ENCODE results near the gene SOX4. TPM values are rescaled to one million over a fixed set of nuclear protein-coding genes. Genes with fewer than 3 reads are reported as not detected.

The SOX4 gene
- total and polyA plus RNA-seq, 2 experiments from 2014 or later = 164 to 235 TPM

DNA sequence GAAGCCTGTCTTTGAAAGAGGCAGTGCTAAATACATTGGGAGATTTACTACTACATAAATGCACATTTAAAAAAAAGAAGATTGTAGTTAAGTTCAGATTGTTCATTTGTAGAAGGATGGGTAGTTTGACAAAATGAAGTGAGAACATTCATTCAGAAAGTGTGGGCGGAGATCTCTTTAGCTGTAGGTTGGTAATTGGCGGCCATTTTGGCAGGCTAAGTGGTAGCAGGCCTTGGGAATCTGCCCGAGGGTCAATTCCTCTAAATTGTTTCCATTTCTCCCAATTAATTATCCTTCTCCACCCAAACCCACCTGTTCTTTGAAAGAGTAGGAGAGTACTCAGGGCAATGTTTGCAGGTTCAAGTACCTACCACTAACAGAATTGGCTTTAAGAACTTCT, 17.9 kb downstream of the SOX4 start:
- H3K27me3 ChIP-seq (ENCODE audit: insufficient read depth) = no peaks in the 10 kb centered on the region
- no peak overlapping the region for H3K4me2 ChIP-seq
- no peaks in the 10 kb centered on the region for H4K20me1 ChIP-seq (replicated peaks; ENCODE audit: insufficient read depth)
- TF ChIP-seq, protein P1, sequence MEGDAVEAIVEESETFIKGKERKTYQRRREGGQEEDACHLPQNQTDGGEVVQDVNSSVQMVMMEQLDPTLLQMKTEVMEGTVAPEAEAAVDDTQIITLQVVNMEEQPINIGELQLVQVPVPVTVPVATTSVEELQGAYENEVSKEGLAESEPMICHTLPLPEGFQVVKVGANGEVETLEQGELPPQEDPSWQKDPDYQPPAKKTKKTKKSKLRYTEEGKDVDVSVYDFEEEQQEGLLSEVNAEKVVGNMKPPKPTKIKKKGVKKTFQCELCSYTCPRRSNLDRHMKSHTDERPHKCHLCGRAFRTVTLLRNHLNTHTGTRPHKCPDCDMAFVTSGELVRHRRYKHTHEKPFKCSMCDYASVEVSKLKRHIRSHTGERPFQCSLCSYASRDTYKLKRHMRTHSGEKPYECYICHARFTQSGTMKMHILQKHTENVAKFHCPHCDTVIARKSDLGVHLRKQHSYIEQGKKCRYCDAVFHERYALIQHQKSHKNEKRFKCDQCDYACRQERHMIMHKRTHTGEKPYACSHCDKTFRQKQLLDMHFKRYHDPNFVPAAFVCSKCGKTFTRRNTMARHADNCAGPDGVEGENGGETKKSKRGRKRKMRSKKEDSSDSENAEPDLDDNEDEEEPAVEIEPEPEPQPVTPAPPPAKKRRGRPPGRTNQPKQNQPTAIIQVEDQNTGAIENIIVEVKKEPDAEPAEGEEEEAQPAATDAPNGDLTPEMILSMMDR (conservative IDR thresholded peaks at IDR 0.05; ENCODE audit: low read depth in 2 of 2) = no peak
- no peak for TF ChIP-seq POLR2AphosphoS5 (IDR thresholded peaks at IDR 0.05; ENCODE audit: low read depth)
- no peak for TF ChIP-seq REST (IDR thresholded peaks at IDR 0.05; ENCODE audit: unreplicated experiment)
- no peak for TF ChIP-seq ZNF331 (CRISPR knock-in tag; IDR thresholded peaks at IDR 0.05; ENCODE audit: low read depth)
- TF ChIP-seq, protein P2, sequence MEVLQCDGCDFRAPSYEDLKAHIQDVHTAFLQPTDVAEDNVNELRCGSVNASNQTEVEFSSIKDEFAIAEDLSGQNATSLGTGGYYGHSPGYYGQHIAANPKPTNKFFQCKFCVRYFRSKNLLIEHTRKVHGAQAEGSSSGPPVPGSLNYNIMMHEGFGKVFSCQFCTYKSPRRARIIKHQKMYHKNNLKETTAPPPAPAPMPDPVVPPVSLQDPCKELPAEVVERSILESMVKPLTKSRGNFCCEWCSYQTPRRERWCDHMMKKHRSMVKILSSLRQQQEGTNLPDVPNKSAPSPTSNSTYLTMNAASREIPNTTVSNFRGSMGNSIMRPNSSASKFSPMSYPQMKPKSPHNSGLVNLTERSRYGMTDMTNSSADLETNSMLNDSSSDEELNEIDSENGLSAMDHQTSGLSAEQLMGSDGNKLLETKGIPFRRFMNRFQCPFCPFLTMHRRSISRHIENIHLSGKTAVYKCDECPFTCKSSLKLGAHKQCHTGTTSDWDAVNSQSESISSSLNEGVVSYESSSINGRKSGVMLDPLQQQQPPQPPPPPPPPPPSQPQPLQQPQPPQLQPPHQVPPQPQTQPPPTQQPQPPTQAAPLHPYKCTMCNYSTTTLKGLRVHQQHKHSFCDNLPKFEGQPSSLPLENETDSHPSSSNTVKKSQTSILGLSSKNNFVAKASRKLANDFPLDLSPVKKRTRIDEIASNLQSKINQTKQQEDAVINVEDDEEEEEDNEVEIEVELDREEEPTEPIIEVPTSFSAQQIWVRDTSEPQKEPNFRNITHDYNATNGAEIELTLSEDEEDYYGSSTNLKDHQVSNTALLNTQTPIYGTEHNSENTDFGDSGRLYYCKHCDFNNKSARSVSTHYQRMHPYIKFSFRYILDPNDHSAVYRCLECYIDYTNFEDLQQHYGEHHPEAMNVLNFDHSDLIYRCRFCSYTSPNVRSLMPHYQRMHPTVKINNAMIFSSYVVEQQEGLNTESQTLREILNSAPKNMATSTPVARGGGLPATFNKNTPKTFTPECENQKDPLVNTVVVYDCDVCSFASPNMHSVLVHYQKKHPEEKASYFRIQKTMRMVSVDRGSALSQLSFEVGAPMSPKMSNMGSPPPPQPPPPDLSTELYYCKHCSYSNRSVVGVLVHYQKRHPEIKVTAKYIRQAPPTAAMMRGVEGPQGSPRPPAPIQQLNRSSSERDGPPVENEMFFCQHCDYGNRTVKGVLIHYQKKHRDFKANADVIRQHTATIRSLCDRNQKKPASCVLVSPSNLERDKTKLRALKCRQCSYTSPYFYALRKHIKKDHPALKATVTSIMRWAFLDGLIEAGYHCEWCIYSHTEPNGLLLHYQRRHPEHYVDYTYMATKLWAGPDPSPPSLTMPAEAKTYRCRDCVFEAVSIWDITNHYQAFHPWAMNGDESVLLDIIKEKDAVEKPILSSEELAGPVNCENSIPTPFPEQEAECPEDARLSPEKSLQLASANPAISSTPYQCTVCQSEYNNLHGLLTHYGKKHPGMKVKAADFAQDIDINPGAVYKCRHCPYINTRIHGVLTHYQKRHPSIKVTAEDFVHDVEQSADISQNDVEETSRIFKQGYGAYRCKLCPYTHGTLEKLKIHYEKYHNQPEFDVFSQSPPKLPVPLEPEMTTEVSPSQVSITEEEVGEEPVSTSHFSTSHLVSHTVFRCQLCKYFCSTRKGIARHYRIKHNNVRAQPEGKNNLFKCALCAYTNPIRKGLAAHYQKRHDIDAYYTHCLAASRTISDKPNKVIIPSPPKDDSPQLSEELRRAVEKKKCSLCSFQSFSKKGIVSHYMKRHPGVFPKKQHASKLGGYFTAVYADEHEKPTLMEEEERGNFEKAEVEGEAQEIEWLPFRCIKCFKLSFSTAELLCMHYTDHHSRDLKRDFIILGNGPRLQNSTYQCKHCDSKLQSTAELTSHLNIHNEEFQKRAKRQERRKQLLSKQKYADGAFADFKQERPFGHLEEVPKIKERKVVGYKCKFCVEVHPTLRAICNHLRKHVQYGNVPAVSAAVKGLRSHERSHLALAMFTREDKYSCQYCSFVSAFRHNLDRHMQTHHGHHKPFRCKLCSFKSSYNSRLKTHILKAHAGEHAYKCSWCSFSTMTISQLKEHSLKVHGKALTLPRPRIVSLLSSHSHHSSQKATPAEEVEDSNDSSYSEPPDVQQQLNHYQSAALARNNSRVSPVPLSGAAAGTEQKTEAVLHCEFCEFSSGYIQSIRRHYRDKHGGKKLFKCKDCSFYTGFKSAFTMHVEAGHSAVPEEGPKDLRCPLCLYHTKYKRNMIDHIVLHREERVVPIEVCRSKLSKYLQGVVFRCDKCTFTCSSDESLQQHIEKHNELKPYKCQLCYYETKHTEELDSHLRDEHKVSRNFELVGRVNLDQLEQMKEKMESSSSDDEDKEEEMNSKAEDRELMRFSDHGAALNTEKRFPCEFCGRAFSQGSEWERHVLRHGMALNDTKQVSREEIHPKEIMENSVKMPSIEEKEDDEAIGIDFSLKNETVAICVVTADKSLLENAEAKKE (CRISPR knock-in tag; IDR thresholded peaks at IDR 0.05) = no peak
- TF ChIP-seq ZNF114 (CRISPR knock-in tag; IDR thresholded peaks at IDR 0.05) = no peak
- no peak for TF ChIP-seq EZH2phosphoT487 (IDR thresholded peaks at IDR 0.05; ENCODE audit: unreplicated experiment)
- no peak for TF ChIP-seq CREB1 (CRISPR knock-in tag; IDR thresholded peaks at IDR 0.05; ENCODE audit: low read depth)
- no peak for TF ChIP-seq JUNB (IDR thresholded peaks at IDR 0.05; ENCODE audit: unreplicated experiment)
- TF ChIP-seq EZH2 (IDR thresholded peaks at IDR 0.05; ENCODE audit: low read depth, unreplicated experiment) = no peak
- TF ChIP-seq NANOG (IDR thresholded peaks at IDR 0.05; ENCODE audit: borderline replicate concordance) = no peak
- TF ChIP-seq, protein P3, sequence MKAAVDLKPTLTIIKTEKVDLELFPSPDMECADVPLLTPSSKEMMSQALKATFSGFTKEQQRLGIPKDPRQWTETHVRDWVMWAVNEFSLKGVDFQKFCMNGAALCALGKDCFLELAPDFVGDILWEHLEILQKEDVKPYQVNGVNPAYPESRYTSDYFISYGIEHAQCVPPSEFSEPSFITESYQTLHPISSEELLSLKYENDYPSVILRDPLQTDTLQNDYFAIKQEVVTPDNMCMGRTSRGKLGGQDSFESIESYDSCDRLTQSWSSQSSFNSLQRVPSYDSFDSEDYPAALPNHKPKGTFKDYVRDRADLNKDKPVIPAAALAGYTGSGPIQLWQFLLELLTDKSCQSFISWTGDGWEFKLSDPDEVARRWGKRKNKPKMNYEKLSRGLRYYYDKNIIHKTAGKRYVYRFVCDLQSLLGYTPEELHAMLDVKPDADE (IDR thresholded peaks at IDR 0.05) = no peak
- TF ChIP-seq STAT1 (IDR thresholded peaks at IDR 0.05; ENCODE audit: unreplicated experiment) = no peak
- ATAC-seq (no peak), DNase-seq (ENCODE audit: low spot score) (no peak)
- Mint-ChIP-seq H3K4me3 (no peak overlapping the region), H3K4me1 (peaks cover 25% of the 10 kb centered on the region), H3K27ac (no peak overlapping the region), H3K36me3 (ENCODE audit: low read depth) (peaks cover 9% of the 10 kb centered on the region; the same call in 2 of the 3 replicates), H3K27me3 (ENCODE audit: insufficient read depth, low read depth, poor library complexity) (peaks cover 7% of the 10 kb centered on the region), H3K9me3 (peaks cover 7% of the 10 kb centered on the region; the same call in 2 of the 3 replicates)
- no peaks in the 10 kb centered on the region for H3F3A ChIP-seq (replicated peaks; ENCODE audit: low read depth)
- no peaks in the 10 kb centered on the region for H3K36me3 ChIP-seq (ENCODE audit: insufficient read depth)
- H3K4me1 ChIP-seq (ENCODE audit: insufficient read depth) = peaks cover 18% of the 10 kb centered on the region
- H3K27ac ChIP-seq (ENCODE audit: low read depth) = no peak overlapping the region
- H3K4me3 ChIP-seq = no peak overlapping the region
- H3K79me2 ChIP-seq (replicated peaks; ENCODE audit: insufficient read depth) = no peaks in the 10 kb centered on the region
- H3K9me2 ChIP-seq (ENCODE audit: insufficient read depth) = no peaks in the 10 kb centered on the region
- H2AFZ ChIP-seq = no peak overlapping the region

Data from GM23338 (cell line).